H1 (cell line): Measurements from ENCODE around the gene KSR2. TPM values are rescaled to one million over a fixed set of nuclear protein-coding genes. Genes with fewer than 3 reads are reported as not detected.

Source experiments
- CREB1 ChIP-seq: IDR thresholded peaks from 2 replicates; pipeline ENCODE4 v1.6.1; 2012; ENCODE audit warnings: inconsistent platforms
- polyA plus RNA-seq, 7 experiments: library from polyadenylated mRNA; depleted of rRNA in 3 of 7; stranded (reverse) in 5 of 7; unstranded in 2 of 7; fragments of >200 nt in 5 of 7; fragments of 200-250 nt in 2 of 7; gene quantifications; 1 replicate in 5 of 7; 2 replicates in 1 of 7; 4 replicates in 1 of 7; pipeline versions ENCODE4 v1.2.1 to v1.2.3, GENCODE V29; 2011 to 2013; ENCODE audit warnings: missing spikeins in 2 of 7, mixed read lengths in 2 of 7
- total RNA-seq: library from RNA; stranded (reverse); fragmentation: NEBNext Ultra II Directional; extraction: Animal tissue kit (Norgen Biotek cat#: 25700); gene quantifications from 2 replicates; pipeline ENCODE4 v1.2.1, GENCODE V29; 2021
- TF ChIP-seq, protein P1 (sequence below): IDR thresholded peaks from 2 replicates; pipeline ENCODE4 v1.6.1; 2012; ENCODE audit warnings: inconsistent platforms

KSR2 gene
- total and polyA plus RNA-seq, 2 of the 8 experiments (the other 6 are each of a cell fraction or from before 2014, with no cell fraction given), result 0.74 to 2.2 TPM

DNA sequence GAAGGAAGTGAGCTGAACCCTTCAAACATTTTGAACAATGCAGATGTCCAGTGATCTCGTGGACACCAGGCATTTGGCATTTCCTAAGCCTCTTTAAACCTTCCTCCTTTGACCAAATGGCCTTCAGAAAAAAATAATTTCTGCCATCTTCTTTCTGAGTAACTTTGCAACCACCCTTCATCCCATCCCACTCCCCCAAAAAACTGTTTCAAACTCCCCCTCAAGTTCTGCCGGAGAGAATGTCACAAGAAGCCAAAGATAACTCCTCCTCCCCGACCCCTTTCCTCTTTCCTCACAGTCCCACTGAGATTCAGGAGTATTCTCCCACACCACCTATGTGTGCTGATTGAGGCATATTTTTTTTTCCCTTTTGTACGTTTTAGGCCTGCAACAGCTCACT lies 1.7 kb downstream of the KSR2 start (continued):
- TF ChIP-seq, protein P1, sequence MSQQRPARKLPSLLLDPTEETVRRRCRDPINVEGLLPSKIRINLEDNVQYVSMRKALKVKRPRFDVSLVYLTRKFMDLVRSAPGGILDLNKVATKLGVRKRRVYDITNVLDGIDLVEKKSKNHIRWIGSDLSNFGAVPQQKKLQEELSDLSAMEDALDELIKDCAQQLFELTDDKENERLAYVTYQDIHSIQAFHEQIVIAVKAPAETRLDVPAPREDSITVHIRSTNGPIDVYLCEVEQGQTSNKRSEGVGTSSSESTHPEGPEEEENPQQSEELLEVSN, result no peak
- TF ChIP-seq CREB1, result no peak
